Colonic mucosa (tissue), 4 donors: Measurements from ENCODE around the gene SYNPR. TPM values are rescaled to one million over a fixed set of nuclear protein-coding genes. Genes with fewer than 3 reads are reported as not detected.

Experiments
- DNase-seq: peaks from one replicate; pipeline ENCODE4 v3.0.0-alpha.2; 2020
- H3K27ac ChIP-seq: fragments of 200-600 bp; one replicate; pipeline ENCODE4 v1.8.0; 2021
- H3K27me3 ChIP-seq: fragments of 200-600 bp; one replicate; pipeline ENCODE4 v1.8.0; 2021
- H3K36me3 ChIP-seq: fragments of 200-600 bp; one replicate; pipeline ENCODE4 v1.8.0; 2021
- H3K4me1 ChIP-seq: fragments of 200-600 bp; one replicate; pipeline ENCODE4 v1.8.0; 2021; ENCODE audit warnings: mild to moderate bottlenecking
- H3K4me3 ChIP-seq: fragments of 200-600 bp; one replicate; pipeline ENCODE4 v1.8.0; 2021
- H3K9ac ChIP-seq, 2 donors: one replicate each; pipeline ENCODE4 v1.7.0; 2013; ENCODE audit warnings: control low read depth in 2 of 2, low read depth in 2 of 2, low read length in 2 of 2
- H3K9me3 ChIP-seq: fragments of 200-600 bp; one replicate; pipeline ENCODE4 v1.8.0; 2021
- CTCF ChIP-seq: fragments of 200-600 bp; IDR thresholded peaks from one replicate; pipeline ENCODE4 v1.8.0; 2022; ENCODE audit warnings: antibody characterized with exemption, mild to moderate bottlenecking
- intact Hi-C: fragments of 100-400 bp; cut with DNase I; formaldehyde crosslinking; loops from one replicate; pipeline ENCODE4 v1.14.1; 2022
- total RNA-seq, 2 donors: library from RNA; stranded (reverse); fragmentation: NEBNext Ultra II Directional in 1 of 2; extraction: Animal tissue kit (Norgen Biotek cat#: 25700) in 1 of 2; gene quantifications; one replicate each; pipeline ENCODE4 v1.2.1, GENCODE V29; 2021
- donor health status: healthy.
- donor health status: DM: no; HTN: no; CAD: no.
- donor health status: DM: no; HTN: no; CAD: no.

SYNPR gene
- total RNA-seq, 2 donors from 2014 or later: 0.17 TPM; not detected in 1

GRCh38 chr3:63473641-63474166 is 195.6 kb downstream of the SYNPR start:
- intact Hi-C loops: no loop called here
- H3K36me3 ChIP-seq: no peaks in the 10 kb centered on the region
- H3K27ac ChIP-seq: no peak overlapping the region
- DNase-seq: no peak
- H3K4me1 ChIP-seq: no peaks in the 10 kb centered on the region
- H3K4me3 ChIP-seq: no peak overlapping the region
- no peak for TF ChIP-seq CTCF
- H3K27me3 ChIP-seq: no peaks in the 10 kb centered on the region
- no peaks in the 10 kb centered on the region for H3K9me3 ChIP-seq
- H3K9ac ChIP-seq: no peak overlapping the region

- no peak overlapping the region for H3K9ac ChIP-seq
- H3K4me1 ChIP-seq: no peaks in the 10 kb centered on the region
- TF ChIP-seq CTCF: no peak
- no peak overlapping the region for H3K4me3 ChIP-seq
- no peaks in the 10 kb centered on the region for H3K27me3 ChIP-seq
- intact Hi-C loops: no loop called here
- no peaks in the 10 kb centered on the region for H3K9me3 ChIP-seq
- H3K27ac ChIP-seq: no peak overlapping the region
- H3K36me3 ChIP-seq: no peaks in the 10 kb centered on the region
- no peak for DNase-seq
Measured at GRCh38 chr3:63474828-63475518, 196.9 kb downstream of the SYNPR start.

GRCh38 chr3:63477494-63478129 is 199.5 kb downstream of the SYNPR start:
- Histone ChIP-seq H3K9ac (no peak overlapping the region), H3K4me3 (no peak overlapping the region), H3K27me3 (no peaks in the 10 kb centered on the region), H3K36me3 (no peaks in the 10 kb centered on the region), H3K4me1 (no peaks in the 10 kb centered on the region), H3K27ac (no peak overlapping the region), H3K9me3 (no peaks in the 10 kb centered on the region)
- no peak for TF ChIP-seq CTCF
- intact Hi-C loops: no loop called here
- DNase-seq: no peak

- DNase-seq: no peak
- H3K4me3 ChIP-seq: no peak overlapping the region
- no peak for TF ChIP-seq CTCF
- H3K9ac ChIP-seq: no peak overlapping the region
- no peak overlapping the region for H3K27ac ChIP-seq
- no peaks in the 10 kb centered on the region for H3K36me3 ChIP-seq
- H3K4me1 ChIP-seq: no peaks in the 10 kb centered on the region
- no peaks in the 10 kb centered on the region for H3K9me3 ChIP-seq
- H3K27me3 ChIP-seq: no peaks in the 10 kb centered on the region
- intact Hi-C loops: no loop called here
Measured at GRCh38 chr3:63478990-63479660, 201.0 kb downstream of the SYNPR start.

- H3K27me3 ChIP-seq: no peaks in the 10 kb centered on the region
- H3K27ac ChIP-seq: no peak overlapping the region
- H3K4me3 ChIP-seq: no peak overlapping the region
- no peaks in the 10 kb centered on the region for H3K36me3 ChIP-seq
- H3K9me3 ChIP-seq: no peaks in the 10 kb centered on the region
- intact Hi-C loops: no loop called here
- no peak for DNase-seq
- TF ChIP-seq CTCF: no peak
- no peaks in the 10 kb centered on the region for H3K4me1 ChIP-seq
- H3K9ac ChIP-seq: no peak overlapping the region
Measured at GRCh38 chr3:63479661-63480035, 201.5 kb downstream of the SYNPR start.
